Keratinocyte (primary cell): ENCODE results near the gene DOCK1.

Experiments used
- CTCF ChIP-seq, 3 experiments: IDR thresholded peaks in 1 of 3; conservative IDR thresholded peaks in 1 of 3; optimal IDR thresholded peaks in 1 of 3; 2 replicates in 2 of 3; 3 replicates in 1 of 3; pipeline versions ENCODE3 to v1.5.1; 2011; ENCODE audit warnings: low read length in 3 of 3, mild to moderate bottlenecking in 3 of 3, moderate library complexity in 2 of 3, control low read depth in 1 of 3, inconsistent platforms in 1 of 3; ENCODE audit not compliant: insufficient read depth in 2 of 3; ENCODE audit errors: extremely low read depth in 1 of 3
- EZH2 ChIP-seq: IDR thresholded peaks from one replicate; pipeline ENCODE4 v1.6.1; 2012; ENCODE audit warnings: inconsistent platforms, mild to moderate bottlenecking, low read length, moderate library complexity

GRCh38 chr10:127453706-127454105 is 548.5 kb downstream of the DOCK1 start:
- TF ChIP-seq CTCF (optimal IDR thresholded peaks at IDR 0.05 in 1 of 3, IDR thresholded peaks at IDR 0.05 in 1 of 3, conservative IDR thresholded peaks at IDR 0.05 in 1 of 3; ENCODE audit: extremely low read depth in 1 of 3, insufficient read depth in 2 of 3, low read length in 3 of 3) (no peak), EZH2 (no peak)
